Right forelimb (tissue), 1 donor: ENCODE measurements around the gene NOP16.

Experiments
- DNase-seq: peaks from one replicate; pipeline ENCODE4 v3.0.0-alpha.2; 2018

The NOP16 gene, protein sequence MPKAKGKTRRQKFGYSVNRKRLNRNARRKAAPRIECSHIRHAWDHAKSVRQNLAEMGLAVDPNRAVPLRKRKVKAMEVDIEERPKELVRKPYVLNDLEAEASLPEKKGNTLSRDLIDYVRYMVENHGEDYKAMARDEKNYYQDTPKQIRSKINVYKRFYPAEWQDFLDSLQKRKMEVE

DNA sequence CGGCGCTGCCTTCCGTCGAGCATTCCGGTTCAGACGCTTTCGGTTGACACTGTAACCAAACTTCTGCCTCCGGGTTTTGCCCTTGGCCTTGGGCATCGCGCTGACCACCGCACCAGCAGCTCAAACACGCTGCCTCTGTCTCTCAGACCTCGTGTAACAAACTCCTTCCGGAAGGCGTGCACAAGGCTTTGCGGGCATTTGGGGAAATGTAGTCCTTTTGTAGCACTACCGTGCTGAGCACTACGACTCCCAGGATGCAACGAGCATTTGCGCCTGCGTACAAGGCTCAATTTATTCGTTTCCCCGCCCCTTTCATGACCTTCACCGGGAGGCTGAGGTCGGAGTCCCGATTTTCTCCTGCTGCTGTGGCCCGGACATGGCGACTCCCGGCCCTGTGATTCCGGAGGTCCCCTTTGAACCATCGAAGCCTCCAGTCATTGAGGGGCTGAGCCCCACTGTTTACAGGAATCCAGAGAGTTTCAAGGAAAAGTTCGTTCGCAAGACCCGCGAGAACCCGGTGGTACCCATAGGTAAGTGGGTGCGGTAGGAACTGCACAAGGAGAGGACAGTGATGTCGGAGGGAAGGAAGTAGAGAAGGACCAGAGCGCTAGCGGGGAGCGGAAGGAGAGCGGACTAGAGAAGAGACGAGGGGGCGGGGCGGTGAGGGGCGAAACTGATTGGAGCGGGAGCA lies at the start of gene NOP16, which contains the start of gene HIGD2A:
NOP16 (minus strand) TSS at position 155 of the 691 bp plus-strand sequence; CDS start at position 96, 59 bp downstream.
HIGD2A (plus strand) TSS at position 308 of the 691 bp plus-strand sequence; CDS start at position 377, 69 bp downstream.
- DNase-seq, result peak; percentile 96

DNA sequence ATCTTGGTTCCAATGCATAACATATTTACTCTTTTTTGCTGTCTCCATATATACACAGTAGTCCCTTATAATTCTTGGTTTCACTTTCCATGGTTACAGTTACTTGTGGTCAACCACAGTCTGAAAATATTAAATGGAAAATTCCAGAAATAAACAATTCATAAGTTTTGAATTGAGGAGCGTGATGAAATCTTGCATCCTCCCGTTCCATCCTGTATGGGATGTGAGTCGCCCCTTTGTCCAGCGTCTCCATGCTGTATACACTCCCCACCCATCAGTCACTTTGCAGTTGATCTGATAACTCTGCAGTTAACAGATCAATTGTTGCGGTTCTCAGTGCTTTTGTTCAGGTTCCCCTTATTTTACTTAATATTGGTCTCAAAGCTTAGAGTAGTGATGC lies 48.3 kb upstream of the NOP16 start:
- no peak for DNase-seq

DNA sequence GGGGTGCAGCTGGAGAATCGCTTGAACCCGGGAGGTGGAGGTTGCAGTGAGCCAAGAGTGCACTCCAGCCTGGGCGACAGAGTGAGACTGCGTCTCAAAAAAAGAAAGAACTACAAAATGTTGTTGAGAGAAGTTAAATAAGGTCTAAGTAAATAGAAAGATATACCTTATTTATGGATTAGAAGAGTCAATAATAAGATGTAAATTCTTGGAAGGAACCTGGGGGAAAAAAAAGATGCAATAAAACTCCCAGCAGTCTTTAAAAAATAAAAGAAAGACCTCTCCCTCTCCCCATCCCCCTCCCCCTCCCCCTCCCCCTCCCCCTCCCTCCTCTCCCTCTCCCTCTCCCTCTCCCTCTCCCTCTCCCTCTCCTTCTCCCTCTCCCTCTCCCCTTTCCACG lies 44.3 kb upstream of the NOP16 start:
- DNase-seq, result no peak

DNA sequence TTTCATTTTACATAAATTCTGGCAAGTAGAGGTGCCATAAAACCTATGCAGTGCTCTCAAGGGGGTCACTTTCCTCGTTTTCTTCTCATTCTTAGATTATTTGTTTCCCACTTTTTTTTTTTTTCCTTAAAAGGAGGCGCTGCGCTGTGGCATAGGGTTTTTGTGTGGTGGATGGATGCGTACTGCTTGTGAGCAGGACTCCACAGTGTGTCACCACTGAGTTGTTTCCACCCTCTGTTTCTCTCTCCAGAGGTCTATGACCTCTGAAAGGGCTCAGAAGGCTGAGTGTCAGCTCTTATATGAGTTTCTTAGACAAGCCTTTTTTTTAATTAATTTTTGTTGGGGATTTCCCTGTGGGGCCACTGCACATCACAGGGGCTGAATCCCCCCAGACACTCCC lies 41.6 kb upstream of the NOP16 start:
- DNase-seq, result no peak

DNA sequence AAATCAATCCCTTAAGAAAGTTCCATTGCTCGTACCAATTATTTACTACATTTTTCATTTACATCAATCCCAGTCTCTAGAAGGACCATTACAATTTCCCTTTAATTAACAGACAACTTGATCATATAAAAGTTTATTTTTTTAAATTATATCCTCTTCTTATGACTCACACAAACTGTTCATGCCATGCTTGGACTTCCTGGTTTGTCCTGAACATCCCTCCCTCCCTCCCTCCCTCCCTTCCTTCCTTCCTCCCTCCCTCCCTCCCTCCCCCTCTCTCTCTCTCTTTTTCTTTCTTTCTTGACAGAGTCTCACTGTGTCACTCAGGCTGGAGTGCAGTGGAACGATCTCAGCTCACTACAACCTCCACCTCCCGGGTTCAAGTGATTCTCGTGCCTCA lies 39.6 kb upstream of the NOP16 start:
- no peak for DNase-seq

DNA sequence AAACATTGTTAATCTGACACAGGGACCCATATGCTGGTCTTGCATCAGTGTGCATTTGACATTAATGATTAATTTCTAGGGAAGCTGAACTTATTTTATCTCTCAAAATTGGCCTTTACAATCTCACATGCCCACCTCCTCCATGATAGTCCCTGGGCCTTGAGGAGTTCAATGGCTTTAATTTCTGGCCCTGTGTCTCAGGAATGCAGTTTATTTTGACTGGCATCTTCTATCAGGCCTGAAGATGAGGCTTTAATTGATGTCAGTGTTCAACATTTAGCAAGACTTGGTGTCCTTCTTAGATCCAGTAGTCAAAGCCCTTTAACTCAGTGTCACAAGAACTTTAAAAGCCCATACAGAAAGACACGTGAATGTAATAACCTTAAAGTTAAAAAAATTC lies 38.5 kb upstream of the NOP16 start:
- no peak for DNase-seq

DNA sequence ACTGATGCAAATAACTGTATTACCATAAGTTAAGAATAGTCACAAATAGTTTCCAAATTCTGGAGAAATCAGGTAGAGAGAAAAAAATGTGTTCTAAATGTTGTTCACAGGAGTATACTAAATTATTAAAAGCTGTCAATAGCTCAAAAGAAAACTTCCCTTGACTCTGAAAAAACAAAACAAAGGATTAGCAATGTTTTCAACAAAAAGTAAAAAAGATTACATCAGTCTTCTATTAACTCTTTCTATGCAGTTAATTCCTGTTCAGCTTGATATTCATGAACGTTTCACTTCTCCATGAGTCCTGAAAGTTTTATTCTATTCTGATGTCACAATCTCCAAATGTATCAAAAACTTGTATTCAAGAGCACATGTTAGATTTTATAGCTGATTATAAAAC lies 37.4 kb upstream of the NOP16 start:
- no peak for DNase-seq

DNA sequence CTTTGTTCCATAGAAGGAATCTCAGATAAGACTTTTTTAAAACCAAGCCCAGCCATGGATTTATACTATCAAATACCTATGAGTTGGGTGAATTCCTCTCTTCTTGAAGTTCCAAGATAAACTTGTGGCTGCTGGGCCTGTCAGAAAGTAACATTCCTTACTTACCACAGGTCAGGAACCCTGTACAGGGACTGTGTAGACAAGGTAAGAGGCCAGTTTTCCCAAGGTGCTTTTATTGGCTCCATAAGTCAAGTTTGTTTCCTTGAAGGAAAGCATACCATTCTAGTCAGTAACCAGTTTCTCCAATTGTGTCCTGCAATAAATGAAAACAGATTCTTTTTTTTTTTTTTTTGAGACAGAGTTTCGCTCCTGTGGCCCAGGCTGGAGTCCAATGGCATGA lies 36.7 kb upstream of the NOP16 start:
- no peak for DNase-seq

DNA sequence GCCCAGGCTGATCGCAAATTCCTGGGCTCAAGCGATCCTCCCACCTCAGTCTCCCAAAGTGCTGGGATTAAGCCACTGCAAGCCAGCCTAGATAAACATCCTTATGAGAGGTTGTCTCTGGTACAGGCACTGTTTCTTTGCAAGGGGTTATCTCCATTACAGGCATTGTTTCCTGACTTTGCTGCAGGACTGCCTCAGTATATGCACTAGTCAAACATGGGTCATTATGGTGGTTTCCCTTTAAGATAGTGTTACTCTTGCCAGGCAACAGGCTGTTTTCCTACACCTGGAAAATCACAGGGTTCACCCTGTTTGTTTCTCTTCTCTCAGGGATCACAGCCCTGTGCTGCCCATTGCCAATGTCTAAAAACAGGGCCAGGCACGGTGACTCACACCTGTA lies 35.8 kb upstream of the NOP16 start:
- DNase-seq, result no peak

DNA sequence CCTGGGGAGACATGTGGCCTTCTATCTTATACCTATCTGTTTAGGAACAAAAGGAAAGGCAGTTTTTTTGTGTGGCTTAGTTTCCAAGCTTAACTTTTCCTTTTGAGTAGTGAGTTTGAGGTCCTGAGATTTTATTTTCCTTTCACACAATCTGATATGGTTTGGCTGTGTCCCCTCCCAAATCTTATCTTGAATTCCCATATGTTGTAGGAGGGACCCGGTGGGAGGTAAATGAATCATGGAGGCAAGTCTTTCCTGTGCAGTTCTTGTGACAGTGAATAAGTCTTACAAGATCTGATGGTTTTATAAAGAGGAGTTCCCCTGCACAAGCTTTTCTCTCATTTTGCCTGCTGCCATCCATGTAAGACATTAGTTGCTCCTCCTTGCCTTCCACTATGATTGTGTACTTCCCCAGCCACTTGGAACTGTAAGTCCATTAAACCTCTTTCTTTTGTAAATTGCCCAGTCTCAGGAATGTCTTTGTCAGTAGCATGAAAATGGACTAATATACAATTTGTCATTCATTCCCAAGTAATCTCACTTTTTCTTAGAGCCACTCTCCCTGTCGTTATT lies 32.7 kb upstream of the NOP16 start:
- DNase-seq, result no peak

DNA sequence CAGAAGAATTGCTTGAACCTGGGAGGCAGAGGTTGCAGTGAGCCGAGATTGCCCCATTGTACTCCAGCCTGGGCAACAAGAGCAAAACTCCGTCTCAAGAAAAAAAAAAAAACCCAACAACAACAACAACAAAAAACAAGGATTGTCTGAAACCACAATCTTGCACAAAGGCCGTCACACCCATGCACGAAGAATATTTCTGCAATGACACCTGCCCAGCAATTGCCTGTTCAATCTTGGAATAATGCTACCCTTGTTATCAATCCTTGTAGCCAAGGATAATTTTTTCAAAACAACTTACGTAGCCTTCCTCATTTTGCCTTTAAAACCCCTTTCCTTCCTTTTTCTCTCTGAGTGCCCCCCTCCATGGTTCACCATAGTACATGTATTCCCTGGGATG lies 31.7 kb upstream of the NOP16 start:
- DNase-seq, result no peak

DNA sequence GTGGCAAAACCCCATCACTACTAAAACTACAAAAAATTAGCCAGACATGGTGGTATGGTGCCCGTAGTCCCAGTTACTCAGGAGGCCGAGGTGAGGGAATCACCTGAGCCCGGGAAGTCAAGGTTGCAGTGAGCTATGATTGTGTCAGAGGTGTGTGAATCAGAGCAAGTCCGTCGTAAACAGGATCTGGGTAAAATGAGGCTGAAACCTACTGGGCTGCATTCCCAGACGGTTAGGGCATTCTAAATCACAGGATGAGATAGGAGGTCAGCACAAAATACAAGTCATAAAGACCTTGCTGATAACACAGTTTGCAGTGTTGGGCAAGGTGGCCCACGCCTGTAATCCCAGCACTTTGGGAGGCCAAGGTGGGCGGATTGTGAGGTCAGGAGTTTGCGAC lies 29.9 kb upstream of the NOP16 start:
- DNase-seq, result no peak

DNA sequence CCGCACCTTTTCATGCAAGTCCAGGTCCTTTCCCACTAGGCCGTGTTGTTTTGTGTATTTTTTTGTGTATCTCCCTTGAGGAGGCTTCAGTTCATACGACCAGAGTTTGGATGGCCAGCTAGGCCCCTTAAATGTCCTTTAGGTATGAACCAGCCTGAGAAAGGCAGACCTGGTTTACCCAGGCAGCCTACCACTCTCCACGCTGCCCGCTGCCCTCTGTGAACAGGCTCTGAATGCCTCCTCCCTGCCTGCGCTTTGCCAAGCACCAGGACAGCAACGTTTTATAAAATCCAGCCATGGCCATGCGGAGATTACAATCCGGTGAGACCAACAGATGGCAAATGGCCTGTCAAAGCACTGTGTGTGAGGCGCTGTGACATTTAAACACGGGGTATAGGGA lies 28.6 kb upstream of the NOP16 start:
- no peak for DNase-seq

DNA sequence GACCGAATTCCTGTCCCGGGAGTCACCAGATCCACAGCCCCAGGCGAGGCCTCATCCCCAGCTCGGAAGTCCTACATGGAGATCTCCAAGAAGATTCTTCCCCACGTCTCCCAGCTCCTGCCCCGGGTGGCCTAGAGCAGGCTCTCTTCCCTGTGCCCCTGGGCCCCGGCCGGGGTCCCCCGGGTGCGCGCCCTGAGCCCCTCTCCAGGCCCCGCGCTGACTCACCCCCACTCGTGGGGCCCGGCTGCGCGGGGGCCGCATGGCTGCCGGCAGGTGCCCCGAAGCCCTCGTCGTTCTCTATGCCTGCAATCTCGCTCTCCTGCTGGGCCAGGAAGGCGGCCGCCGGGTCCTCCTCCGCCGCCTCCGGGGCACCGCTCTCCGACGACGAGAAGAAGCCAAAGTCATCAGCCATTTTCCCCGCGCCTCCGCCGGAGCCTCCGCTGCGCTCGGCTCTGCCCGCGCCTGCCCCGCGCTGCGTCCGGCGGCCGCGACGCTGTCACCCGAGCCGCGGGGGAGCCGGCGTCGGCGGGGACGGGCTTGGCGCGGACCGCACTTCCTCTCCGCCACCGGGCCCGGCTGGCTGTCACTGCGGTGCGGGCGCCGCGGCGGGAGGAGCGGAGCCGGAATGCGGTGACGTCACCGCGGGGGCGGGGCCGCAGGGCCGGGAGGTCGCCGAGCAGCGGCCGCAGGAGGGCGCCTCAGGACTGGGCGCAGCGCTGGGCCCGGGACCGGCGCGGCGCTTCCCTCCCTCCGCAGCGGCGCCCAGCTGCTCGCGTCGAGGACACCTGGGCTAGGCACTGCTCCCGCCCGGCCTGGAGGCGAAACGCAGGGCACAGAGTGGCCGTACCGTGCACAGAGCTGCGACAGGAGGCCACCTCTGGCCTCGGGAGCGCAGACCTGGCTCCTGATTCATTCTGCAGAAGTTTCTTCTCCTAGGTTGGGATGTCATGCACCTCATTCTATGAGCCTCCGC lies 27.8 kb upstream of the NOP16 start, which contains the start of gene CLTB:
CLTB (minus strand) TSS at position 588 of the 973 bp plus-strand sequence; CDS start at position 412, 176 bp downstream.
- peak; percentile 94 for DNase-seq

DNA sequence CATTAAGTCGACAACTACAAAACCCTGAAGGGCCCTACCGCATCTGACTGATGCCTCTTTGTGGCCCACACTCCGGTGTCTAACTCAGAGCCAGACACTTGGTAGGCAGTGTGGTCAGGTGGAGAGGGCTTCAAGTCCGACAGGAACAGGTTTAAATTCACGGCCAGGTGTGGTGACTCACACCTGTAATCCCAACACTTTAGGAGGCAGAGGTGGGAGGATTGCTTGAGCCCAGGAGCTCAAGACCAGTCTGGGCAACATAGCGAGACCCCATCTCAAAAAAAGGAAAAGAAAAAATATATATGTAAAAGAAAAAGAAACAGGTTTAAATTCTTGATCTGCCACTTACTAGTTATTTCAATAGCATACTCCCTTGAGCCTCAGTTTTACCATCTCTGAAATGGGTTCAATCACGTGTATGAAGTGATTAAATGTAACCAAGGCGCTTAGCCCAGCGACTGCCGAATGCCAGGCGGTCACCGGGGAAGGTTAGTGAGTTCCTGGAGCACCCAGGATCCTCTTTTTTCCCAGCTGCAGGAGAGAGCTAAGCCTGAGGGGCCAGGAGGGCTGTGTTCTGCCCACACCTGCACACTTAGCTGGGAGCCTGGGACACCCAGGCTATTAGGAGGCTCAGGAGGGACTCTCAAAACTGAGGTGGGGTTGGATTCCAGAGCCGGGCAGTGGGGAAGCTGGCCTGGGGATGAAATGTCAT lies 27.0 kb upstream of the NOP16 start:
- no peak for DNase-seq

DNA sequence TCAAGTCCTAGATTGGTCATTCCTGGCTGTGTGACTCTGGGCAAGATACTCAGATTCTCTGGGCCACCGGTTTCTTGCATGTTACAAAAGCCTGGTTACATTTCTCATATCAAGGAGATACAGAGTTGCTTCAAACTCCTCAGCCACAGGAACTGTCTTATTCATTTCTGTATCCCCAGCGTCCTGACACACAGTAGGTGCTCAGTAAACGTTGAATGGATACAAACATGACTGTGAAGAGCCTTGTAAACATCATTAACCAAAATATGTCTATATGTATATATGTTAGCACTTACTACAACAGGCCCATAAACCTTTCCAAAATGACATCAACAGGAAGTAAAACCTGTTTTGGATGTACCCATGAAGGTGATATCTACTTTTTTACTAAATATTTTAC lies 26.3 kb upstream of the NOP16 start:
- no peak for DNase-seq

DNA sequence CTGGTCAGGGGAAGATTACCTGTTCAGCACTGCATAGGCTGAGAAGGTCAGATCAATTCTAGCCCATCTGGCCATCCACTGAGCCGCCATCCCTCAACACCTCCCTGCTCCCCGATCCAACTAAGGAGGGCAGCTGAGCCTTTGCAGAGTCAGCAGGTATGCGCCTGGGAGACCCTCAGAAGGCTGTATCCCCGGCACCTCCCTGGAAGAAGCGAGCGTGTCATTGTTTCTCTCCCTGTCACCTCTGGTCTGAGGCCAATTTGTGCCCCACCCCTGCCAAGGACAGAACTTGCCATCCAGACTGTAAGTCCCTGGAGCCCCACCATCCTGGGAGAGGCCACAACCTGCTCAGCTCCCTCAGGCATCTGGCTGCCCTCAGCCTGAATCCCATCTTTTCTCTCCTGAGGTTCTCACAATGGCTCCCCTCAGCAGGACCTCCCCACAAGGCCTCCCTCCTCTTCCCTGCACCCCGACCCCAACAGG lies 25.4 kb upstream of the NOP16 start:
- DNase-seq, result no peak

DNA sequence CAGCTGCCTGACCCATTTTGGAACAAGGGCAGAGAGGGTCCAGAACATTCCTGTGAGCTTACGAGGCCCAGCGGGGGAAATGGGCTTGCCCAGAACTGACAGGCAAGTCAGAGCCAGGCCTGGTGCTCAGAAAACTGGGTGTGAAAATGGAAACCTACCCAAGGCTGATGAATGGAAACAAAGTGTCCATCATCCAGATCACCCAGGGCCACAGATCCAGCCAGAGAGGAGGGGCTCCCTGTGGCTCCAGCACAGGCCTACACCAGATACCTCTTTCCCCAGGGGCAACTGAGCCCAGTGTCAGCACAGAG lies 24.8 kb upstream of the NOP16 start:
- DNase-seq, result no peak

DNA sequence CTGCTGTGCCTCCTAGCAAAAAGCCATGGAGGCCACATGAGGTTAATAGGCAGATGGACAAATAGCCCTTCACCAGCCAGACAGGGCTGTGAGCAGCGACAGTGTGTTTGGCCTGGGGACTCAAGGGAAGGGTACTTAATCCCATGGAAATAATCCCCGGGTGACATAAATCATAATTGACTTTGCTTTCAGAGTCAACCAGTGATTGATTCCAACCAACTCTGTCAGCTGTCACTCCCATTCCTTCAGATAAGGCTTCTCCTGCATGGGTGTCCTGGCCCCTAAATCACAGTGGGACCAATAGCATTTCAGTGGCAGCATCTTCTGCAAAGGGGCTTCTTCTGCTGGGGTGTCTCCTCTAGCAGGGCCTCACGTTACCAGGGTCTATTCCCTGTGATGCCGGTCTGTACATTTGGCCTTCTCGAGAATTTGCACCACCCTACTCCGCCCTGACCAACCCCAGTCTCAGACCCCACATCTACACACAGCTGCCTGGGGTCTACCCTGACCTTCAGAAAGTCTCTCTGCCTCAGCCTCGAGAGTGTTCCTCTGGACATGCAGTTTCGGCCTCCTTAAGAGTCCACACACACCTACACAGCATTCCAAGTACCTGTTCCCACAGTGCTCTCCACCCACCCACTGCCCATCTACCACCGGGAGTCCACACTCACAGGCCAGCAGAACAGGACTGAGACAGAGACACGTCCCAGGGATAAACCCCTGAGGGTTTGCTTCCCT lies 24.3 kb upstream of the NOP16 start:
- DNase-seq, result no peak

DNA sequence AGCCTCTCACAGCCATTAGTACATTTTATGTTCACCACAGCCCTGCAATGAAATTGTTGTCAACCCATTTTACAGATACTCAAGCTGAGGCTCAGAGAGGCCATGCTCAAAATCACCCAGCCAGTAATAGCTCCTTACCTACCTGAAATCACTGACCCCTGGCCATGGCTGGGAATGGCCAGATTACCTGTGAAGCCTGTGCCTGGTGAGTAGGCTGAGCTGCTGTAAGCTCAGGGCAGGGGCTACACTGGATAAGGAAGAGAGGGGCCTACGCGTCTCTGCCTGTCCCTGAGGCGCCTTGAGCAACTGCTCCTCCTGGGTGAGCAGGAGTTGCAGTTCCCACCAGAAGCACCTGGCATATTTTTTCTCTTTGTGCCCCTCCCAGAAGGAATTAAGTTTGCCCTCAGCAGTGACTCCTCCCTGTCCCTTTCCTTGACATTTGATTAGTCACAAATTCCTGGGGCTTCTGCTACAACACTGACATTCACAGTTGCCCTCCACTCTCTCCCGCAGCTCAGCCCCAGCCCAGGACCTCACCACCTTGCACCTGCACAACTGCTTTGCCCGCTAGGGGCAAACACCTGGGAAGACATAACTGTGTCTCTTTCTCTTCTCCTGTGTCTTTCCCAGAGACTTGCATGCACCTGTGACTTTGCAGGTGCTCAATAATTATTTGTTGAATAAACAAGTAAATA lies 22.2 kb upstream of the NOP16 start:
- no peak for DNase-seq

DNA sequence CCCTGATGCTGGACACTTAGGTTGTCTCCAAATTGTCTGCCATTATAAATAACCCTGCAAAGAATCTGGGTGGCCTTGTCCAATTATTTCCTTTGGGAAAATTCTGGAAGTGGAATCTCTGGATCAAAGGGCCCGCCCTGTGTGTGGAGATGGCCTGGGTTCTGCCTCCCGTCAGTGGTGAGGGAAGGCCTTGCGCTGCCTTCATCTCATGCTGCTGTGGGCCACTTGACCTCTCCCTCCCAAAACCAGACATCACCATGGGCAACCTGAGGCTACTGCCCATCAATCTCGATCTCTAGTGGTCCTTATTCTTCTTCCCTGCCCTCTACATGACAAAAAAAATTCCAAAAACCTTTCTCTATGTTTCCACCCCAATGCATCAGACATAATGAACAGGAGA lies 21.4 kb upstream of the NOP16 start:
- DNase-seq, result no peak
